Measurements from ENCODE around the gene CASZ1.

Gene CASZ1

GRCh38 chr1:10633416-10633815, 163.0 kb downstream of the CASZ1 start:
- DNase-seq, result no peak

GRCh38 chr1:10632691-10633090, 163.8 kb downstream of the CASZ1 start:
- DNase-seq, result no peak

- DNase-seq, result no peak
Observed at GRCh38 chr1:10631811-10632593, 164.4 kb downstream of the CASZ1 start.

- no peak for DNase-seq
Observed at GRCh38 chr1:10631121-10631810, 165.2 kb downstream of the CASZ1 start.

- no peak for DNase-seq
Observed at GRCh38 chr1:10630661-10631120, 165.8 kb downstream of the CASZ1 start.

- no peak for DNase-seq
Observed at GRCh38 chr1:10629816-10630571, 166.5 kb downstream of the CASZ1 start.

- DNase-seq, result no peak
Observed at GRCh38 chr1:10629091-10629815, 167.2 kb downstream of the CASZ1 start.

GRCh38 chr1:10628685-10629084, 167.8 kb downstream of the CASZ1 start:
- no peak for DNase-seq

GRCh38 chr1:10626791-10627410, 169.5 kb downstream of the CASZ1 start:
- DNase-seq, result no peak

- DNase-seq, result no peak
Observed at GRCh38 chr1:10626131-10626731, 170.2 kb downstream of the CASZ1 start.

GRCh38 chr1:10625554-10625953, 170.9 kb downstream of the CASZ1 start:
- DNase-seq, result no peak

GRCh38 chr1:10625076-10625475, 171.4 kb downstream of the CASZ1 start:
- no peak for DNase-seq

- no peak for DNase-seq
Observed at GRCh38 chr1:10624256-10625050, 172.0 kb downstream of the CASZ1 start.

GRCh38 chr1:10623686-10624145, 172.7 kb downstream of the CASZ1 start:
- DNase-seq, result no peak

- DNase-seq, result no peak
Observed at GRCh38 chr1:10622910-10623685, 173.3 kb downstream of the CASZ1 start.

- no peak for DNase-seq
Observed at GRCh38 chr1:10621906-10622305, 174.5 kb downstream of the CASZ1 start.

GRCh38 chr1:10620776-10621175, 175.7 kb downstream of the CASZ1 start:
- DNase-seq, result no peak

- no peak for DNase-seq
Observed at GRCh38 chr1:10617931-10618885, 178.2 kb downstream of the CASZ1 start.

GRCh38 chr1:10617318-10617717, 179.1 kb downstream of the CASZ1 start:
- no peak for DNase-seq
